Hepatocyte (in vitro differentiated cells): Measurements from ENCODE around the gene CHADL. TPM values are rescaled to one million over a fixed set of nuclear protein-coding genes. Genes with fewer than 3 reads are reported as not detected.

Experiments
- DNase-seq: peaks from one replicate; pipeline ENCODE4 v3.0.0-alpha.2; 2016; ENCODE audit warnings: low spot score
- H2AFZ ChIP-seq: fragments of 200-600 bp; sonication (generic); 2 replicates; pipeline ENCODE4 v1.6.0; 2016; ENCODE audit warnings: antibody characterized with exemption, mild to moderate bottlenecking
- H3K27ac ChIP-seq: fragments of 200-600 bp; sonication (generic); 2 replicates; pipeline ENCODE4 v1.5.1; 2016; ENCODE audit warnings: mild to moderate bottlenecking
- H3K27me3 ChIP-seq: fragments of 200-600 bp; sonication (generic); 2 replicates; pipeline ENCODE4 v1.6.1; 2016
- H3K36me3 ChIP-seq: fragments of 200-600 bp; sonication (generic); replicated peaks from 2 replicates; pipeline ENCODE4 v1.5.1; 2016; ENCODE audit warnings: low read depth; ENCODE audit not compliant: insufficient read depth
- H3K4me1 ChIP-seq: fragments of 200-600 bp; sonication (generic); 2 replicates; pipeline ENCODE4 v1.5.1; 2016; ENCODE audit warnings: mild to moderate bottlenecking, moderate library complexity; ENCODE audit not compliant: insufficient read depth
- H3K4me2 ChIP-seq: fragments of 200-600 bp; sonication (generic); 2 replicates; pipeline ENCODE4 v1.6.0; 2016
- H3K4me3 ChIP-seq: fragments of 200-600 bp; sonication (generic); 2 replicates; pipeline ENCODE4 v1.5.1; 2016; ENCODE audit warnings: mild to moderate bottlenecking
- H3K79me2 ChIP-seq: fragments of 200-600 bp; sonication (generic); 2 replicates; pipeline ENCODE4 v1.6.0; 2017; ENCODE audit warnings: mild to moderate bottlenecking
- H3K9me2 ChIP-seq: fragments of 200-600 bp; sonication (generic); replicated peaks from 2 replicates; pipeline ENCODE4 v1.6.0; 2017; ENCODE audit warnings: mild to moderate bottlenecking; ENCODE audit not compliant: insufficient read depth
- H3K9me3 ChIP-seq: fragments of 200-600 bp; sonication (generic); 2 replicates; pipeline ENCODE4 v1.5.1; 2016; ENCODE audit warnings: low read depth, mild to moderate bottlenecking
- H4K20me1 ChIP-seq: fragments of 200-600 bp; sonication (generic); 2 replicates; pipeline ENCODE4 v1.6.0; 2016; ENCODE audit warnings: mild to moderate bottlenecking; ENCODE audit not compliant: insufficient read depth, poor library complexity, severe bottlenecking
- CTCF ChIP-seq: fragments of 200-600 bp; sonication (generic); IDR thresholded peaks from 2 replicates; pipeline ENCODE4 v1.5.1; 2016; ENCODE audit warnings: antibody characterized with exemption, mild to moderate bottlenecking; ENCODE audit not compliant: poor library complexity
- EZH2 ChIP-seq: fragments of 200-600 bp; sonication (generic); IDR thresholded peaks from 2 replicates; pipeline ENCODE4 v1.6.1; 2016; ENCODE audit warnings: antibody characterized with exemption, mild to moderate bottlenecking, borderline replicate concordance
- EZH2phosphoT487 ChIP-seq: fragments of 200-600 bp; sonication (generic); IDR thresholded peaks from one replicate; pipeline ENCODE4 v1.6.1; 2018; ENCODE audit warnings: antibody characterized with exemption, mild to moderate bottlenecking, low read depth, moderate library complexity; ENCODE audit not compliant: unreplicated experiment, severe bottlenecking
- WGBS: methylation state at CpG from one replicate; pipeline ENCODE4 v1.1.6; 2016; ENCODE audit warnings: low lambda C conversion rate; ENCODE audit errors: missing lambda C conversion rate; 5-methylcytosine and 5-hydroxymethylcytosine counted together
- polyA plus RNA-seq: library from polyadenylated mRNA; unstranded; fragments of >200 nt; fragmentation: Nextera tagmentation; extraction: Ambion mirVana; gene quantifications from 2 replicates; pipeline ENCODE4 v1.2.1, GENCODE V29; 2016
- total RNA-seq: library from RNA; depleted of rRNA; stranded (reverse); fragments of >200 nt; gene quantifications from 2 replicates; pipeline ENCODE4 v1.2.3, GENCODE V29; 2014

Gene CHADL
- total and polyA plus RNA-seq, 2 experiments from 2014 or later: 1.00 to 1.4 TPM

GRCh38 chr22:41229730-41230400 is 10.9 kb downstream of the CHADL start:
- Histone ChIP-seq H4K20me1 (no peaks in the 10 kb centered on the region), H3K9me2 (no peaks in the 10 kb centered on the region), H3K4me3 (no peak overlapping the region), H3K36me3 (no peaks in the 10 kb centered on the region), H3K4me2 (no peak overlapping the region), H2AFZ (no peak overlapping the region), H3K79me2 (no peaks in the 10 kb centered on the region), H3K27me3 (no peaks in the 10 kb centered on the region), H3K9me3 (no peaks in the 10 kb centered on the region), H3K27ac (no peak overlapping the region), H3K4me1 (no peaks in the 10 kb centered on the region)
- no peak for TF ChIP-seq CTCF
- no peak for TF ChIP-seq EZH2
- no peak for TF ChIP-seq EZH2phosphoT487
- WGBS: 94% methylated on average over 17 of the region's 17 CpGs
- DNase-seq: no peak

- H3K4me3 ChIP-seq: no peak overlapping the region
- TF ChIP-seq EZH2phosphoT487 (no peak), CTCF (no peak), EZH2 (no peak)
- no peaks in the 10 kb centered on the region for H3K4me1 ChIP-seq
- no peaks in the 10 kb centered on the region for H3K36me3 ChIP-seq
- no peaks in the 10 kb centered on the region for H3K79me2 ChIP-seq
- H3K4me2 ChIP-seq: no peak overlapping the region
- no peaks in the 10 kb centered on the region for H3K9me2 ChIP-seq
- H2AFZ ChIP-seq: no peak overlapping the region
- H3K27ac ChIP-seq: no peak overlapping the region
- 96% methylated on average over 6 of the region's 6 CpGs for WGBS
- no peaks in the 10 kb centered on the region for H4K20me1 ChIP-seq
- no peaks in the 10 kb centered on the region for H3K27me3 ChIP-seq
- DNase-seq: no peak
- no peaks in the 10 kb centered on the region for H3K9me3 ChIP-seq
Measured at GRCh38 chr22:41229215-41229614, 11.5 kb downstream of the CHADL start.

- Histone ChIP-seq H3K9me3 (no peaks in the 10 kb centered on the region), H3K27me3 (no peaks in the 10 kb centered on the region), H3K4me3 (no peak overlapping the region), H3K4me2 (no peak overlapping the region), H3K79me2 (no peaks in the 10 kb centered on the region), H3K36me3 (no peaks in the 10 kb centered on the region), H3K4me1 (no peaks in the 10 kb centered on the region), H2AFZ (no peak overlapping the region), H3K9me2 (no peaks in the 10 kb centered on the region), H4K20me1 (no peaks in the 10 kb centered on the region), H3K27ac (no peak overlapping the region)
- no peak for TF ChIP-seq EZH2
- DNase-seq: no peak
- 96% methylated on average over 26 of the region's 26 CpGs for WGBS
Measured at GRCh38 chr22:41226723-41227655, 13.7 kb downstream of the CHADL start.

- Histone ChIP-seq H3K27ac (no peak overlapping the region), H2AFZ (no peak overlapping the region), H3K79me2 (no peaks in the 10 kb centered on the region), H3K9me3 (no peaks in the 10 kb centered on the region), H3K27me3 (no peaks in the 10 kb centered on the region), H3K36me3 (no peaks in the 10 kb centered on the region), H3K4me3 (no peak overlapping the region), H3K4me2 (no peak overlapping the region), H4K20me1 (no peaks in the 10 kb centered on the region), H3K4me1 (no peaks in the 10 kb centered on the region), H3K9me2 (no peaks in the 10 kb centered on the region)
- no peak for TF ChIP-seq CTCF
- TF ChIP-seq EZH2phosphoT487: no peak
- no peak for TF ChIP-seq EZH2
- 91% methylated on average over 7 of the region's 7 CpGs for WGBS
- DNase-seq: no peak
Measured at GRCh38 chr22:41223535-41223934, 17.2 kb downstream of the CHADL start.
